ENCODE results near the gene COL15A1. TPM values are rescaled to one million over a fixed set of nuclear protein-coding genes. Genes with fewer than 3 reads are reported as not detected.

The COL15A1 gene
- polyA plus RNA-seq, 1 donor (not counting 4 experiments of a cell fraction or from before 2014, with no cell fraction given), result not detected

DNA sequence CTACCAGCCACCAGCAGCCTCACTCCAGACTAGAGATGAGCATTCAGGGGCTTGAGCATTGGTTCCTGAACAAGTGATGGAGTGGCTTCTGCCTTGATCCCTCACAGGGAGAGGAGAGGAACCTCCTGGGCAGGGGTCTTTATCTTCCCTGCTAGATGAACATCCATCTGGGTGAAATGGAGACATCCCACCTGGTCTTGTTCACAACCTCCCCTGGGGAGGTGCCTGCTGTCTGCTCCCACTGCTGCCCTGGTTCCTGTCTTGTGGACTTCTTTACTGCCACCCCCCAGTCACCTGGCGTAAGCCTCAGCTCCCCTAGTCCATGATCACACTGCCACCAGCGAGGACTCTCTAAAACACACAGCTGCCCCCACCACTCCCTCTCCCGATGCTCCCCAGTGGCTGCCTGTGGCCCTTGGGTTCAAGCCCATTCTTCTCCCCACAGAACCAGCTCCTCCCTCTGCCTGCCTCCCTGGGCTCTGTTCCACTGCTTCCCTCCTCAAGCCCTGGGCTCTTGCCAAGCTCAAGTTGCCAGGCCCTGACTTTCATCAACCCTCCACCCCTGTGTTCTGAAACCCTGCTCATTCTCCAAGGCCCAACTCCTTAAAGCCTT is 51.5 kb downstream of the COL15A1 start:
- DNase-seq (ENCODE audit: low read depth, low spot score) (no peak), FAIRE-seq (no peak)
- Histone ChIP-seq H3K27me3 (ENCODE audit: control insufficient read depth, extremely low read depth, insufficient read depth, low read length) (peaks cover 42% of the 10 kb centered on the region), H3K4me1 (ENCODE audit: control insufficient read depth, extremely low read depth, insufficient read depth, low read length) (no peaks in the 10 kb centered on the region), H3K27ac (ENCODE audit: control insufficient read depth, insufficient read depth, low read length) (no peak overlapping the region), H3K4me2 (ENCODE audit: control insufficient read depth, extremely low read depth, insufficient read depth, low read depth, low read length) (no peak overlapping the region), H3K9me3 (ENCODE audit: control insufficient read depth, low read depth, low read length) (no peaks in the 10 kb centered on the region), H3K4me3 (ENCODE audit: control insufficient read depth in 2 of 3, extremely low read depth in 1 of 3, insufficient read depth in 2 of 3, low read depth in 1 of 3, low read length in 3 of 3) (no peak overlapping the region), H3K36me3 (ENCODE audit: control insufficient read depth in 2 of 2, extremely low read depth in 1 of 2, insufficient read depth in 2 of 2, low read length in 2 of 2) (no peaks in the 10 kb centered on the region), H3K79me2 (ENCODE audit: control insufficient read depth, insufficient read depth, low read length) (no peaks in the 10 kb centered on the region), H4K20me1 (ENCODE audit: control insufficient read depth, extremely low read depth, insufficient read depth, low read length) (no peaks in the 10 kb centered on the region), H3K9ac (ENCODE audit: control insufficient read depth, extremely low read depth, insufficient read depth, low read length) (no peak overlapping the region), H3K9me1 (ENCODE audit: control insufficient read depth, extremely low read depth, insufficient read depth, low read length) (no peaks in the 10 kb centered on the region), H2AFZ (ENCODE audit: control insufficient read depth, low read length) (no peak overlapping the region)
- TF ChIP-seq EZH2 (IDR thresholded peaks at IDR 0.05; ENCODE audit: low read length), result no peak
- TF ChIP-seq, protein P1, sequence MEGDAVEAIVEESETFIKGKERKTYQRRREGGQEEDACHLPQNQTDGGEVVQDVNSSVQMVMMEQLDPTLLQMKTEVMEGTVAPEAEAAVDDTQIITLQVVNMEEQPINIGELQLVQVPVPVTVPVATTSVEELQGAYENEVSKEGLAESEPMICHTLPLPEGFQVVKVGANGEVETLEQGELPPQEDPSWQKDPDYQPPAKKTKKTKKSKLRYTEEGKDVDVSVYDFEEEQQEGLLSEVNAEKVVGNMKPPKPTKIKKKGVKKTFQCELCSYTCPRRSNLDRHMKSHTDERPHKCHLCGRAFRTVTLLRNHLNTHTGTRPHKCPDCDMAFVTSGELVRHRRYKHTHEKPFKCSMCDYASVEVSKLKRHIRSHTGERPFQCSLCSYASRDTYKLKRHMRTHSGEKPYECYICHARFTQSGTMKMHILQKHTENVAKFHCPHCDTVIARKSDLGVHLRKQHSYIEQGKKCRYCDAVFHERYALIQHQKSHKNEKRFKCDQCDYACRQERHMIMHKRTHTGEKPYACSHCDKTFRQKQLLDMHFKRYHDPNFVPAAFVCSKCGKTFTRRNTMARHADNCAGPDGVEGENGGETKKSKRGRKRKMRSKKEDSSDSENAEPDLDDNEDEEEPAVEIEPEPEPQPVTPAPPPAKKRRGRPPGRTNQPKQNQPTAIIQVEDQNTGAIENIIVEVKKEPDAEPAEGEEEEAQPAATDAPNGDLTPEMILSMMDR (optimal IDR thresholded peaks at IDR 0.05 in 1 of 3, IDR thresholded peaks at IDR 0.05 in 1 of 3, conservative IDR thresholded peaks at IDR 0.05 in 1 of 3; ENCODE audit: extremely low read depth in 1 of 3, insufficient read depth in 2 of 3, low read length in 3 of 3), result no peak
- dilution Hi-C loops (cut with MboI; ENCODE audit: extremely low pct_ligation_motif_present, low sequenced_read_pairs), result no loop called here

DNA sequence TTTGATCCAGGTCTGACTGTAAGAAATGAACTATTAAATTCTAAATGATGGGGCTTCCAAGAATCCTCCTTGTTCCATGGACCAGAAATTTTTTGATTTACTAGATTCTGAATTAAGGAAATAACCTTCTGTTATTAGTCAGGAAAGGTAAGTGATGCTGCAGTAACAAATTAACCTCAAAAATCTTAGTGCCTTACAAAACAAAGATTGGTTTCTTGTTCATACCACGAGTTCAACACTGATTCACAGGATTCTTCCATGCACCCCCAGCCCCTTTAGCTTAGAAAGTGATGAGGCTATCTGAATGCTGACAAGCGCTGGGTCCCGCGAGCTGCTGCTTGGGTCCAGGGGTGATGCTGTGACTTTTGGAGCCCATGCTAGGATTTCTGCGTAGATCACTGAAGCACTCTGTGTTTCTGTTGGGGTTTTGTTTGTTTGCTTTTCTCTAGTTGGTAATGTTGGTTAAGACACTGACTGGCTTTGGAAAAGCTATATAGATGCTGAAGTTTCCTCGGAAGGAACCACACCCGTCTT is 52.3 kb downstream of the COL15A1 start:
- H3K9me1 ChIP-seq (ENCODE audit: control insufficient read depth, extremely low read depth, insufficient read depth, low read length), result no peaks in the 10 kb centered on the region
- H3K4me3 ChIP-seq (ENCODE audit: control insufficient read depth in 2 of 3, extremely low read depth in 1 of 3, insufficient read depth in 2 of 3, low read depth in 1 of 3, low read length in 3 of 3), result no peak overlapping the region
- FAIRE-seq (no peak), DNase-seq (ENCODE audit: low read depth, low spot score) (no peak)
- H2AFZ ChIP-seq (ENCODE audit: control insufficient read depth, low read length), result no peak overlapping the region
- H4K20me1 ChIP-seq (ENCODE audit: control insufficient read depth, extremely low read depth, insufficient read depth, low read length), result no peaks in the 10 kb centered on the region
- H3K4me2 ChIP-seq (ENCODE audit: control insufficient read depth, extremely low read depth, insufficient read depth, low read depth, low read length), result no peak overlapping the region
- no peaks in the 10 kb centered on the region for H3K79me2 ChIP-seq (ENCODE audit: control insufficient read depth, insufficient read depth, low read length)
- dilution Hi-C loops (cut with MboI; ENCODE audit: extremely low pct_ligation_motif_present, low sequenced_read_pairs), result no loop called here
- H3K4me1 ChIP-seq (ENCODE audit: control insufficient read depth, extremely low read depth, insufficient read depth, low read length), result no peaks in the 10 kb centered on the region
- no peaks in the 10 kb centered on the region for H3K36me3 ChIP-seq (ENCODE audit: control insufficient read depth in 2 of 2, extremely low read depth in 1 of 2, insufficient read depth in 2 of 2, low read length in 2 of 2)
- TF ChIP-seq EZH2 (IDR thresholded peaks at IDR 0.05; ENCODE audit: low read length), result no peak
- TF ChIP-seq, protein P1 (optimal IDR thresholded peaks at IDR 0.05 in 1 of 3, IDR thresholded peaks at IDR 0.05 in 1 of 3, conservative IDR thresholded peaks at IDR 0.05 in 1 of 3; ENCODE audit: extremely low read depth in 1 of 3, insufficient read depth in 2 of 3, low read length in 3 of 3), result no peak
- H3K27ac ChIP-seq (ENCODE audit: control insufficient read depth, insufficient read depth, low read length), result no peak overlapping the region
- peaks cover 42% of the 10 kb centered on the region for H3K27me3 ChIP-seq (ENCODE audit: control insufficient read depth, extremely low read depth, insufficient read depth, low read length)
- H3K9me3 ChIP-seq (ENCODE audit: control insufficient read depth, low read depth, low read length), result no peaks in the 10 kb centered on the region
- no peak overlapping the region for H3K9ac ChIP-seq (ENCODE audit: control insufficient read depth, extremely low read depth, insufficient read depth, low read length)
